HepG2 (cell line): ENCODE data around the gene MARCHF6. TPM values are rescaled to one million over a fixed set of nuclear protein-coding genes. Genes with fewer than 3 reads are reported as not detected.

Source experiments
- ATF7 ChIP-seq, 2 experiments: fragments of 450-650 bp in 1 of 2; sonication (generic) in 1 of 2; formaldehyde crosslinking in 1 of 2; IDR thresholded peaks; 2 replicates each; pipeline versions ENCODE4 v1.4.0 to v1.6.1; 2016 to 2020; ENCODE audit warnings: antibody characterized with exemption in 1 of 2, mild to moderate bottlenecking in 1 of 2, missing genetic modification reagents in 1 of 2
- ATF7-NPFF ChIP-seq: sonication (generic); formaldehyde crosslinking; IDR thresholded peaks from 2 replicates; pipeline ENCODE4 v1.8.1; 2023; ENCODE audit warnings: mild to moderate bottlenecking, low read depth, missing genetic modification reagents, moderate library complexity
- BHLHE40 ChIP-seq: IDR thresholded peaks from 2 replicates; pipeline ENCODE4 v1.6.1; 2011; ENCODE audit warnings: low read length, improper control_type of control experiment
- CCDC6 ChIP-seq: sonication (generic); formaldehyde crosslinking; IDR thresholded peaks from 2 replicates; pipeline ENCODE4 v1.8.1; 2022; ENCODE audit warnings: mild to moderate bottlenecking, missing genetic modification reagents, moderate library complexity
- GATAD2A ChIP-seq: IDR thresholded peaks from 2 replicates; pipeline ENCODE4 v1.6.1; 2016
- JUND ChIP-seq: sonication (generic); formaldehyde crosslinking; IDR thresholded peaks from 2 replicates; pipeline ENCODE4 v1.8.0; 2022; ENCODE audit warnings: mild to moderate bottlenecking, missing genetic modification reagents
- KMT2B ChIP-seq: IDR thresholded peaks from 2 replicates; pipeline ENCODE4 v1.6.1; 2016; ENCODE audit warnings: missing genetic modification reagents, missing compliant biosample characterization
- MTA1 ChIP-seq: sonication (generic); formaldehyde crosslinking; IDR thresholded peaks from 2 replicates; pipeline ENCODE4 v1.4.0; 2020; ENCODE audit warnings: missing genetic modification reagents, mild to moderate bottlenecking, borderline replicate concordance
- NR2F6 ChIP-seq, 2 experiments: IDR thresholded peaks; 2 replicates each; pipeline ENCODE4 v1.6.1; 2016; ENCODE audit warnings: antibody characterized with exemption in 1 of 2, mild to moderate bottlenecking in 1 of 2
- PAF1 ChIP-seq: IDR thresholded peaks from 2 replicates; pipeline ENCODE4 v1.6.1; 2016; ENCODE audit warnings: missing genetic modification reagents, missing compliant biosample characterization
- RARA ChIP-seq: IDR thresholded peaks from 2 replicates; pipeline ENCODE4 v1.6.1; 2016; ENCODE audit warnings: missing genetic modification reagents, missing compliant biosample characterization
- SKI ChIP-seq: fragments of 450-650 bp; IDR thresholded peaks from one replicate; pipeline ENCODE4 v1.6.1; 2018; ENCODE audit warnings: mild to moderate bottlenecking; ENCODE audit not compliant: partially characterized antibody
- SOX13 ChIP-seq, 3 experiments: fragments of 450-650 bp in 1 of 3; sonication (generic) in 1 of 3; formaldehyde crosslinking in 1 of 3; IDR thresholded peaks in 2 of 3; conservative IDR thresholded peaks in 1 of 3; 2 replicates each; pipeline versions ENCODE4 v1.5.0 to v1.6.1; 2016 to 2020; ENCODE audit warnings: antibody characterized with exemption in 1 of 3, mild to moderate bottlenecking in 1 of 3, missing compliant biosample characterization in 1 of 3, missing genetic modification reagents in 1 of 3, moderate library complexity in 1 of 3
- ZNF598 ChIP-seq: sonication (generic); formaldehyde crosslinking; IDR thresholded peaks from 2 replicates; pipeline ENCODE4 v1.5.1; 2020; ENCODE audit warnings: mild to moderate bottlenecking, missing genetic modification reagents, borderline replicate concordance
- ZNF614 ChIP-seq: IDR thresholded peaks from 2 replicates; pipeline ENCODE4 v1.6.1; 2018; ENCODE audit warnings: missing biosample characterization, missing genetic modification reagents, inconsistent platforms, borderline replicate concordance
- ZNF792 ChIP-seq: IDR thresholded peaks from 2 replicates; pipeline ENCODE4 v1.6.1; 2016
- ZNF891 ChIP-seq: sonication (generic); formaldehyde crosslinking; IDR thresholded peaks from 2 replicates; pipeline ENCODE4 v1.5.0; 2020; ENCODE audit warnings: mild to moderate bottlenecking, missing genetic modification reagents
- polyA plus RNA-seq, 8 experiments: library from polyadenylated mRNA; depleted of rRNA in 3 of 8; stranded (reverse) in 7 of 8; unstranded in 1 of 8; fragments of >200 nt; fragmentation: Illumina TruSeq in 4 of 8; extraction: Trizol in 4 of 8; gene quantifications; 2 replicates each; pipeline versions ENCODE4 v1.2.1 to v1.2.3, GENCODE V29; 2011 to 2016; ENCODE audit warnings: low read depth in 4 of 8, missing spikeins in 1 of 8, mixed read lengths in 1 of 8; ENCODE audit not compliant: insufficient read depth in 1 of 8
- total RNA-seq, 5 experiments: library from RNA; depleted of rRNA; stranded (reverse); fragments of >200 nt; fragmentation: Illumina TruSeq; extraction: Trizol; gene quantifications; 2 replicates each; pipeline ENCODE4 v1.2.3, GENCODE V29; 2016; ENCODE audit warnings: low read depth in 1 of 5
- TF ChIP-seq, protein P1 (sequence below): sonication (generic); formaldehyde crosslinking; IDR thresholded peaks from 2 replicates; pipeline ENCODE4 v1.4.0; 2020; ENCODE audit warnings: mild to moderate bottlenecking, low read depth, missing genetic modification reagents
- TF ChIP-seq, protein P2 (sequence below): sonication (generic); formaldehyde crosslinking; IDR thresholded peaks from 2 replicates; pipeline ENCODE4 v1.4.0; 2020; ENCODE audit warnings: missing genetic modification reagents
- TF ChIP-seq, protein P3 (sequence below): sonication (generic); formaldehyde crosslinking; IDR thresholded peaks from 2 replicates; pipeline ENCODE4 v1.4.0; 2020; ENCODE audit warnings: mild to moderate bottlenecking, missing genetic modification reagents
- TF ChIP-seq, protein P4 (sequence below): sonication (generic); formaldehyde crosslinking; IDR thresholded peaks from 2 replicates; pipeline ENCODE4 v1.5.1; 2020; ENCODE audit warnings: missing genetic modification reagents, mild to moderate bottlenecking, borderline replicate concordance

MARCHF6 gene
- total and polyA plus RNA-seq, 2 of the 13 experiments (the other 11 are each of a cell fraction or from before 2014, with no cell fraction given) = 48.6 to 107 TPM

DNA sequence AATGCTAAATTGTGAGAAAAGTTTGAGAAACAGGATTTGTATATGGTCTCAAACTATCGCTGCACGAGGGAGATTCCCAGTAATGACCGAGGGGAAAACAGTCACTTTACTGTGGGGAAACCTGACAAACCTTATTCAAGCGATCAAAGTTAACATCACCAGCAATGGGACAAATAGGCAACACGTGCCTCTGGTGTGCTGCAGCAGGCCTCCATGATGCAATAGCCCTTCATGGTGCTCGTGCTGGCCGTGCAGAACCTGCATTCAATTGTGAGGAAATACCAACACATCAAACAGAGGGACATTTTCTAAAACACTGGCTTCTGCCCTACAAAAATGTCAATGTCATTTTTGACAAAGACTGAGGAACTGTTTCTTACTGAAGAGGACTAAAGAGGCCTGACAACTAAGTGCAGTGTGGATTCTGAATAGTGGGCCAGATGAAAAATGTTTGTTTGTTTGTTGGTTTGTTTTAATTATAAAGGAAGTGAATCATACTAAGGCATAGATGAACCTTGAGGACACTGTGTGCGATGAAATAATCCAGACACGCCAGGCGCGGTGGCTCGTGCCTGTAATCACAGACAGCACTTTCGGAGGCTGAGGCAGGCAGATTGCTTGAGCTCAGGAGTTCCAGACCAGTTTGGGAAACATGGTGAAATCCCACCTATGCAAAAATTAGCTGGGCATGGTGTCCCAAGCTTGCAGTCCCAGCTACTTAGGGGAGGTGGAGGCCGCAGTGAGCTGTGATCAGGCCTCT, 17.6 kb upstream of the MARCHF6 start (continued):
- peak; percentile 48; the same call in 1 of the 2 replicates for TF ChIP-seq SOX13 (IDR thresholded peaks at IDR 0.05)
- TF ChIP-seq SOX13 (CRISPR knock-in tag; conservative IDR thresholded peaks at IDR 0.05 in 1 of 2, IDR thresholded peaks at IDR 0.05 in 1 of 2) = peak in 1 of 2 experiments; percentile 75; a peak in 1 of 4 replicates
- TF ChIP-seq SKI = no peak
- 0 out of 2 replicates have a peak, but pooled peaks have one; percentile 15 for TF ChIP-seq ATF7 (IDR thresholded peaks at IDR 0.05)
- TF ChIP-seq ATF7 (CRISPR knock-in tag; IDR thresholded peaks at IDR 0.05) = no peak
- TF ChIP-seq, protein P1, sequence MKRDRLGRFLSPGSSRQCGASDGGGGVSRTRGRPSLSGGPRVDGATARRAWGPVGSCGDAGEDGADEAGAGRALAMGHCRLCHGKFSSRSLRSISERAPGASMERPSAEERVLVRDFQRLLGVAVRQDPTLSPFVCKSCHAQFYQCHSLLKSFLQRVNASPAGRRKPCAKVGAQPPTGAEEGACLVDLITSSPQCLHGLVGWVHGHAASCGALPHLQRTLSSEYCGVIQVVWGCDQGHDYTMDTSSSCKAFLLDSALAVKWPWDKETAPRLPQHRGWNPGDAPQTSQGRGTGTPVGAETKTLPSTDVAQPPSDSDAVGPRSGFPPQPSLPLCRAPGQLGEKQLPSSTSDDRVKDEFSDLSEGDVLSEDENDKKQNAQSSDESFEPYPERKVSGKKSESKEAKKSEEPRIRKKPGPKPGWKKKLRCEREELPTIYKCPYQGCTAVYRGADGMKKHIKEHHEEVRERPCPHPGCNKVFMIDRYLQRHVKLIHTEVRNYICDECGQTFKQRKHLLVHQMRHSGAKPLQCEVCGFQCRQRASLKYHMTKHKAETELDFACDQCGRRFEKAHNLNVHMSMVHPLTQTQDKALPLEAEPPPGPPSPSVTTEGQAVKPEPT (CRISPR knock-in tag) = no peak
- no peak for TF ChIP-seq PAF1 (CRISPR knock-in tag)
- TF ChIP-seq ZNF614 = peak; percentile 69
- TF ChIP-seq, protein P2, sequence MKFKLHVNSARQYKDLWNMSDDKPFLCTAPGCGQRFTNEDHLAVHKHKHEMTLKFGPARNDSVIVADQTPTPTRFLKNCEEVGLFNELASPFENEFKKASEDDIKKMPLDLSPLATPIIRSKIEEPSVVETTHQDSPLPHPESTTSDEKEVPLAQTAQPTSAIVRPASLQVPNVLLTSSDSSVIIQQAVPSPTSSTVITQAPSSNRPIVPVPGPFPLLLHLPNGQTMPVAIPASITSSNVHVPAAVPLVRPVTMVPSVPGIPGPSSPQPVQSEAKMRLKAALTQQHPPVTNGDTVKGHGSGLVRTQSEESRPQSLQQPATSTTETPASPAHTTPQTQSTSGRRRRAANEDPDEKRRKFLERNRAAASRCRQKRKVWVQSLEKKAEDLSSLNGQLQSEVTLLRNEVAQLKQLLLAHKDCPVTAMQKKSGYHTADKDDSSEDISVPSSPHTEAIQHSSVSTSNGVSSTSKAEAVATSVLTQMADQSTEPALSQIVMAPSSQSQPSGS (CRISPR knock-in tag) = peak; percentile 64; the same call in 1 of the 2 replicates
- no peak for TF ChIP-seq NR2F6 (IDR thresholded peaks at IDR 0.05)
- no peak for TF ChIP-seq NR2F6 (CRISPR knock-in tag; IDR thresholded peaks at IDR 0.05)
- no peak for TF ChIP-seq ATF7-NPFF
- TF ChIP-seq, protein P3, sequence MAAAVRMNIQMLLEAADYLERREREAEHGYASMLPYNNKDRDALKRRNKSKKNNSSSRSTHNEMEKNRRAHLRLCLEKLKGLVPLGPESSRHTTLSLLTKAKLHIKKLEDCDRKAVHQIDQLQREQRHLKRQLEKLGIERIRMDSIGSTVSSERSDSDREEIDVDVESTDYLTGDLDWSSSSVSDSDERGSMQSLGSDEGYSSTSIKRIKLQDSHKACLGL (CRISPR knock-in tag) = no peak
- TF ChIP-seq BHLHE40 = peak; percentile 96
- TF ChIP-seq, protein P4, sequence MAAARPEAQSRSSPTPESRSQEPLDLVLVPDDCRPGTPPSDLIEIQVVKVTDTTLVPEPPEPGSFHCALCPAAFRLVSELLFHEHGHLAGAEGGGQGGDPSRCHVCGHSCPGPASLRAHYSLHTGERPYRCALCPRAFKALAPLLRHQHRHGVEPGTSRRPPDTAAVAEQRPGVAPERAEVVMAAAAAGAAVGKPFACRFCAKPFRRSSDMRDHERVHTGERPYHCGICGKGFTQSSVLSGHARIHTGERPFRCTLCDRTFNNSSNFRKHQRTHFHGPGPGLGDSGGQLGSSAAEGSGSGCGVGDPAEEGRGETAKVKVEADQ (CRISPR knock-in tag) = no peak
- TF ChIP-seq ZNF891 (CRISPR knock-in tag) = no peak
- TF ChIP-seq KMT2B (CRISPR knock-in tag) = peak; percentile 43; the same call in 1 of the 2 replicates
- TF ChIP-seq RARA = no peak
- no peak for TF ChIP-seq JUND
- no peak for TF ChIP-seq CCDC6 (CRISPR knock-in tag)
- TF ChIP-seq MTA1 (CRISPR knock-in tag) = no peak
- TF ChIP-seq ZNF598 = no peak
- TF ChIP-seq ZNF792 (CRISPR knock-in tag) = no peak; the same call in 1 of the 2 replicates
- TF ChIP-seq GATAD2A (CRISPR knock-in tag) = peak; percentile 69
